ENCODE results near the gene ARID1B. TPM values are rescaled to one million over a fixed set of nuclear protein-coding genes. Genes with fewer than 3 reads are reported as not detected.
A peak's percentile ranks its signal among the peaks of the same experiment; 100 is the strongest.

ARID1B gene
- total and polyA plus RNA-seq, 2 of the 4 experiments (the other 2 are of a cell fraction) = 14.5 to 20.1 TPM

DNA sequence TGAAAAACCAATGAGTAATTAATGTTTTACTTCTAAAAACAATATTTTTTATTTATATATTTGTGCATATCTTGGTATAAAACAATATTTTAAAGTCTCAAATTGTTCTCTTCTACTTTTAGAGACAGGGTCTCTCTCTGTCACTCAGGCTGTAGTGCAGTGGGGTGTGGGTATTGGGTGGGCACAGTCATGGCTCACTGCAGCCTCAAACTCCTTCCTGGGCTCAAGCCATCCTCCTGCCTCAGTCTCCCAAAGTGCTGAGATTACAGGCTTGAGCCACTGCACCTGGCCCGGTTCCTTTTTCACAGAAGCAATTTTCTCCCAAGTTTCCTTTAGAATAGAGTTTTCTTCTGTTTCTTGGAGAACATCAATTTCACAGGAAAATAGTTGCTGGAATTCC is 443.3 kb downstream of the ARID1B start:
- H2BK5ac ChIP-seq (ENCODE audit: low read depth, low read length, poor library complexity, severe bottlenecking) = no peak overlapping the region
- DNase-seq (no peak), ATAC-seq (ENCODE audit: low read depth) (no peak)
- no peak overlapping the region for H3K56ac ChIP-seq (ENCODE audit: extremely low read depth, insufficient read depth, low read length)
- CTCF ChIA-PET = interaction anchor here (1.0 kb wide), 1 partner anchor 15 kb away, joined by 3 read pairs; no protein-coding TSS in a partner anchor
- H3K4me1 ChIP-seq (ENCODE audit: control insufficient read depth, insufficient read depth, low read length) = peaks cover 8% of the 10 kb centered on the region
- no TSS peak for BruUV-seq (replicated peaks)
- H2AFZ ChIP-seq (replicated peaks; ENCODE audit: low read length, poor library complexity) = no peak overlapping the region
- H3K9ac ChIP-seq (ENCODE audit: low read depth, low read length) = no peak overlapping the region
- H4K20me1 ChIP-seq (ENCODE audit: insufficient read depth, low read length) = no peaks in the 10 kb centered on the region
- H3K4me3 ChIP-seq (ENCODE audit: insufficient read depth, low read depth, low read length) = no peak overlapping the region
- no peaks in the 10 kb centered on the region for H3K36me3 ChIP-seq (ENCODE audit: control insufficient read depth, insufficient read depth, low read length)
- H2AK5ac ChIP-seq (ENCODE audit: low read depth, low read length) = peak overlapping the region; percentile 87; the same call in 1 of the 2 replicates
- no peak for TF ChIP-seq SMC3 (IDR thresholded peaks at IDR 0.05; ENCODE audit: low read depth, low read length)
- no peak for TF ChIP-seq POLR2A (IDR thresholded peaks at IDR 0.05; ENCODE audit: low read depth, low read length)
- no peak for TF ChIP-seq CTCF (conservative IDR thresholded peaks at IDR 0.05; ENCODE audit: low read depth, low read length)
- TF ChIP-seq RFX5 (IDR thresholded peaks at IDR 0.05; ENCODE audit: low read depth, low read length) = no peak
- TF ChIP-seq CEBPB (IDR thresholded peaks at IDR 0.05; ENCODE audit: low read depth, low read length) = no peak
- TF ChIP-seq, protein P1, sequence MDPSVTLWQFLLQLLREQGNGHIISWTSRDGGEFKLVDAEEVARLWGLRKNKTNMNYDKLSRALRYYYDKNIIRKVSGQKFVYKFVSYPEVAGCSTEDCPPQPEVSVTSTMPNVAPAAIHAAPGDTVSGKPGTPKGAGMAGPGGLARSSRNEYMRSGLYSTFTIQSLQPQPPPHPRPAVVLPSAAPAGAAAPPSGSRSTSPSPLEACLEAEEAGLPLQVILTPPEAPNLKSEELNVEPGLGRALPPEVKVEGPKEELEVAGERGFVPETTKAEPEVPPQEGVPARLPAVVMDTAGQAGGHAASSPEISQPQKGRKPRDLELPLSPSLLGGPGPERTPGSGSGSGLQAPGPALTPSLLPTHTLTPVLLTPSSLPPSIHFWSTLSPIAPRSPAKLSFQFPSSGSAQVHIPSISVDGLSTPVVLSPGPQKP (IDR thresholded peaks at IDR 0.05; ENCODE audit: borderline replicate concordance, low read depth, low read length) = no peak
- no peak for TF ChIP-seq BHLHE40 (IDR thresholded peaks at IDR 0.05; ENCODE audit: low read depth, low read length)
- no peak for TF ChIP-seq MXI1 (IDR thresholded peaks at IDR 0.05; ENCODE audit: borderline replicate concordance, low read depth, low read length)
- no peak for TF ChIP-seq MAZ (IDR thresholded peaks at IDR 0.05; ENCODE audit: borderline replicate concordance, low read depth, low read length)
- no peak for TF ChIP-seq NFE2L2 (IDR thresholded peaks at IDR 0.05; ENCODE audit: low read depth, low read length)
- TF ChIP-seq CHD1 (IDR thresholded peaks at IDR 0.05; ENCODE audit: low read depth, low read length) = no peak
- no peak for TF ChIP-seq RCOR1 (IDR thresholded peaks at IDR 0.05; ENCODE audit: insufficient replicate concordance, low read length)
- TF ChIP-seq MAFK (IDR thresholded peaks at IDR 0.05; ENCODE audit: low read depth, low read length) = no peak
- no peak for TF ChIP-seq USF2 (IDR thresholded peaks at IDR 0.05; ENCODE audit: low read depth, low read length)
- TF ChIP-seq RAD21 (IDR thresholded peaks at IDR 0.05; ENCODE audit: low read length) = no peak
- TF ChIP-seq FOS (IDR thresholded peaks at IDR 0.05; ENCODE audit: low read depth, low read length) = no peak
- H4K5ac ChIP-seq (ENCODE audit: low read depth, low read length) = 0 out of 2 replicates have a peak overlapping the region, but pooled peaks have one; percentile 51
- H3K23ac ChIP-seq (ENCODE audit: low read depth, low read length) = peak overlapping the region; percentile 71; the same call in 1 of the 2 replicates
- no peak overlapping the region; the same call in 1 of the 2 replicates for H4K91ac ChIP-seq (ENCODE audit: insufficient read depth, low read depth, low read length)
- H2AK9ac ChIP-seq (replicated peaks; ENCODE audit: low read depth, low read length, poor library complexity) = no peak overlapping the region
- dilution Hi-C loops (cut with HindIII; ENCODE audit: low sequenced_read_pairs, unreplicated experiment) (no loop called here), in situ Hi-C loops (cut with MboI; ENCODE audit: low sequenced_read_pairs) (no loop called here), intact Hi-C loops (cut with micrococcal nuclease) (no loop called here)
- H3K4ac ChIP-seq (ENCODE audit: low read depth, low read length) = peak overlapping the region; percentile 77; the same call in 1 of the 2 replicates
- peak overlapping the region; percentile 55; the same call in 1 of the 2 replicates for H2BK20ac ChIP-seq (ENCODE audit: low read depth, low read length)
- H4K8ac ChIP-seq (ENCODE audit: low read depth in 2 of 2, low read length in 2 of 2) = peak overlapping the region; percentile 66 to 97; a peak in 3 of 4 replicates
- H3K14ac ChIP-seq (replicated peaks; ENCODE audit: low read depth, low read length) = no peak overlapping the region
- POLR2A ChIA-PET (ENCODE audit: unreplicated experiment) = no interaction called here
- no peaks in the 10 kb centered on the region for H3K9me3 ChIP-seq (ENCODE audit: control insufficient read depth, insufficient read depth, low read length)
- WGBS, 2 experiments (ENCODE audit: extremely low coverage in 2 of 2, insufficient read length in 1 of 2) = no CpG with 5 or more reads among the region's 1 CpG
- H3K18ac ChIP-seq (ENCODE audit: low read depth, low read length) = no peak overlapping the region
- H3K27ac ChIP-seq (ENCODE audit: insufficient read depth, low read length) = no peak overlapping the region
- peak overlapping the region; percentile 81; the same call in 1 of the 2 replicates for H3K4me2 ChIP-seq (ENCODE audit: low read depth, low read length)
- H3K27me3 ChIP-seq (ENCODE audit: control insufficient read depth, insufficient read depth, low read length) = no peaks in the 10 kb centered on the region
- H2BK15ac ChIP-seq (ENCODE audit: low read depth, low read length) = no peak overlapping the region
- peaks cover 7% of the 10 kb centered on the region for H3K9me1 ChIP-seq (ENCODE audit: insufficient read depth, low read length)
- H3K79me1 ChIP-seq (ENCODE audit: low read depth in 1 of 2, low read length in 2 of 2) = peaks cover 0 to 8% of the 10 kb centered on the region in 2 experiments; a peak in 1 of 4 replicates
- H2BK120ac ChIP-seq (ENCODE audit: low read depth, low read length) = peak overlapping the region; percentile 45

Data from IMR-90 (cell line).